ENCODE data around the gene CPXM2.

Gene CPXM2

GRCh38 chr10:123906884-123907652 lies 15.5 kb upstream of the CPXM2 start:
- H3K4me3 ChIP-seq (ENCODE audit: low read depth, low read length): no peak overlapping the region
- DNase-seq (ENCODE audit: low read depth): no peak
- no peak for TF ChIP-seq CTCF (conservative IDR thresholded peaks at IDR 0.05; ENCODE audit: low read depth, low read length)

GRCh38 chr10:123906296-123906695 lies 14.7 kb upstream of the CPXM2 start:
- no peak for DNase-seq (ENCODE audit: low read depth)
- no peak overlapping the region for H3K4me3 ChIP-seq (ENCODE audit: low read depth, low read length)
- TF ChIP-seq CTCF (conservative IDR thresholded peaks at IDR 0.05; ENCODE audit: low read depth, low read length): no peak

- H3K4me3 ChIP-seq (ENCODE audit: low read depth, low read length): no peak overlapping the region
- no peak for TF ChIP-seq CTCF (conservative IDR thresholded peaks at IDR 0.05; ENCODE audit: low read depth, low read length)
- no peak for DNase-seq (ENCODE audit: low read depth)
Observed at GRCh38 chr10:123904834-123905409, 13.3 kb upstream of the CPXM2 start.

GRCh38 chr10:123903621-123904020 lies 12.0 kb upstream of the CPXM2 start:
- DNase-seq (ENCODE audit: low read depth): no peak
- H3K4me3 ChIP-seq (ENCODE audit: low read depth, low read length): no peak overlapping the region
- no peak for TF ChIP-seq CTCF (conservative IDR thresholded peaks at IDR 0.05; ENCODE audit: low read depth, low read length)

GRCh38 chr10:123901621-123902020 lies 10.0 kb upstream of the CPXM2 start:
- no peak for DNase-seq (ENCODE audit: low read depth)
- H3K4me3 ChIP-seq (ENCODE audit: low read depth, low read length): no peak overlapping the region
- TF ChIP-seq CTCF (conservative IDR thresholded peaks at IDR 0.05; ENCODE audit: low read depth, low read length): no peak

- no peak overlapping the region for H3K4me3 ChIP-seq (ENCODE audit: low read depth, low read length)
- no peak for DNase-seq (ENCODE audit: low read depth)
- TF ChIP-seq CTCF (conservative IDR thresholded peaks at IDR 0.05; ENCODE audit: low read depth, low read length): no peak
Observed at GRCh38 chr10:123897146-123897545, 5.5 kb upstream of the CPXM2 start.
